Stimulated activated CD8-positive, alpha-beta memory T cell treated with anti-CD3 and anti-CD28 coated beads, Interleukin-15, amount 100 ng/mL, for 4 hours (primary cell): ENCODE results near the gene CHCHD6.

Experiments
- DNase-seq, 2 donors: peaks; one replicate each; pipeline ENCODE4 v3.0.0-alpha.2; 2020; ENCODE audit warnings: low read depth in 2 of 2

Gene CHCHD6

DNA sequence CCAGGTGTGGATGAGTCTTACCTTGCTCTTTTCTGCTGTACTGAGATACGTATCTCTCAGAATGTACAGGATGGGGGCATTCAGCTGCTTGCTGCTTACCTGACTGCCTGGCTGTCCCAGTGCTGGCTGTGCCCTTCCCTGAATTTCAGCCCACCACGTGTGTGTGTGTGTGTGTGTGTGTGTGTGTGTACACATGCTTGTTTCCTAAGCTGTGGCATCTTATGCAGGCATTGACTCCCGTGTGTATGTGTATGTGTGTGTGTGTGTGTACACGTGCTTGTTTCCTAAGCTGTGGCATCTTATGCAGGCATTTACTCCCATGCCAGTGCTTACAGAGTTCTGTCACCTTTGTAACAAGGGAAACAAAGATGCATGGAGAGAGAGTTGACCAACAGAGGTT, 218.4 kb downstream of the CHCHD6 start:
- no peak for DNase-seq

GRCh38 chr3:126923423-126923822, 219.4 kb downstream of the CHCHD6 start:
- DNase-seq: no peak

DNA sequence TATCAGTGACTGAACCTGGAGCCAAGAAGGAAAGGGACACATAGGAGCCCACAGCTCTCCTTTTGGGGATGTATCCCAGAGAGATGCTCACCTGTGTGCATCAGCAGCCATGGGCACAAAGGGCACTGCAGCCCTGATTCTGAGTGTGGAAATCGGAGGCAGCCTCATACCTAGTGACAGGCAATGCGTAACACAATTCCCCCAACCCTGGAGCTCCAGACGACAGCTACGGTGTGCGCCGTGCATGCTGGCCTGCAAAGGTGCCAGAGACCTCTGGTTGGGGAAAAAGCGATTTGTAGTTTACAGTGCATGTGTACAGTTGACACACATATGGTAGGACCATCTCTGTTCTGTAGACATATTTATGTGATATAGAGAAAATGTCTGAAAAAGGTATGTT, 219.9 kb downstream of the CHCHD6 start:
- DNase-seq: no peak

- DNase-seq: no peak
These were observed 220.4 kb downstream of the CHCHD6 start for GRCh38 chr3:126924458-126924857.

- no peak for DNase-seq
These were observed 221.6 kb downstream of the CHCHD6 start for GRCh38 chr3:126925411-126926171.

GRCh38 chr3:126926684-126927400, 222.8 kb downstream of the CHCHD6 start:
- no peak for DNase-seq

- no peak for DNase-seq
These were observed 223.3 kb downstream of the CHCHD6 start for GRCh38 chr3:126927401-126927750.

DNA sequence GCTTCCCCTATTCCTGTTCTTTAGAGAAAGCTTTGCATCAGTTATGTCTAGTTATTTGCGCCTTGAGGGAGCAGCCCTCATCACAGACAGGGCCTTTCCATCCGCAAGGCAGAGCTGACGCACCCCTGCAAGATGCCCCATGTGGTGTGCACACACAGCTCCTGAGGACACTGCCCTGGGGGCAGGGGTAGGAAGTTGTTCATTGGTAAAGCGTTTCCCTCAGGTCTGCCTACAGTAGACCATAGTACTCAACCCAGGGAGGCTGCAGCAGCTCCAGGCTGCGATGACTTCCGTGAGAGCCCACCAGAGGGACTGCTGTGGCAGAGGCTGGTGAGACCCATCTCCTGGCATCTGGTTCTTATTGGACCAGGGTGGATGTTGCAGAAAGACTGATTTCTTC, 223.8 kb downstream of the CHCHD6 start:
- DNase-seq: no peak

DNA sequence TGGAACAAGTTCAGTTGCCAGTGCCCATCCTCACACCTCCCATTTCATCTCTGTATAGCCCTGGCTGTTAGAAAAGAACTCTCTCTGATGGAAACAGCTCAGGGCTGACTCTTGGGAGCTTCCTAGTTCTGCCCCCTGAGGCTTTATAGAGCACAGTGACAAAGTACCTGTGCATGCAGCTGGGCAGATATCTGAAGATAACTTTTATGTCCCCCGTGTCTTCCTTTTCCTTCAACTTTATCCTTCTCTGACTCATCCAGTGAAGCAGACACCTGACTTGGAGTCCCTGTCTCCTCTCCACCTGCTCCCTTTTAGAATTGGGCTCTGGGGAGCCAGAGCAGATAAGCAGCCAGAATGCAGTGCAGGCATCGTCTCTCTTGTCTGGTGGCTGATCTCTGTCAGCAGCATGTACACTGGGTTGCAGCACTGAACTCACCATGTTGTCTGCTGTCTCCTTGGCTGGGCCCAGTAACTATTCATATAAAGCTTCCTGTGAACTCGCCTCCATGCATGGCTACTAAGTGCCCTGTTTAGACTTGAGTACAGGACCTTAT, 225.0 kb downstream of the CHCHD6 start:
- DNase-seq: no peak

DNA sequence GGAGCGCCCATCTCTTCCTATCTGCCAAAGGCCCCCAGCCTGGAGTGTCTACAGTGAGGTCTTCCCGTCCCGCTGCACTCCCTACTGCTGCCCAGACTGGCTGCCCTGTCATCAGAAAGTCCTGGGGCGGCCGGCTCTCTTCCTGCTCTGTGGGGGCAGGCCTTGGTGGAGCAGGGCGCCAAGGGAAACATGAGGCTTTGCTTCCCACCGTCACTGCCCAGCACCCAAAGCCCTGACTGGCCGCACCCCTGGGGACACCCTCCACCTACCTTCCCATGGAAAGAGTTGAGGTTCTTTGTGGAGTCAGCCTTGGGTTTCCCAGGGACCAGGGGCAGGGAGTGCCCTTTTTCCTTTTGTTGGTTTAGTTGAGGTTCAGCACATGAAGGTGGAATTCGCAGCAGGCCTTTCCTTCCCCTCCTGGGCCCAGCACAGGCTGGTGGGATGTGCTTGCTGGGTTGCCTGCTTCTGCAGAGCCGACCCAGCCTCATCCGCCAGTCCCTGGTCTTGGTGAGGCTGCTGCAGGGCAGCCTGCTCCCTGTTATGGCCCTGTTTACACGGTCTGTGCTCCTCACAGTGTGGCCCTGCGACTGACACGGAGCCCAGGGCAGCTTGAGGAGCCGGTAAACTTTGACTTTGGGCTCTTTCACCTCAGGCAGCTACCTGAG, 227.0 kb downstream of the CHCHD6 start:
- DNase-seq: no peak

DNA sequence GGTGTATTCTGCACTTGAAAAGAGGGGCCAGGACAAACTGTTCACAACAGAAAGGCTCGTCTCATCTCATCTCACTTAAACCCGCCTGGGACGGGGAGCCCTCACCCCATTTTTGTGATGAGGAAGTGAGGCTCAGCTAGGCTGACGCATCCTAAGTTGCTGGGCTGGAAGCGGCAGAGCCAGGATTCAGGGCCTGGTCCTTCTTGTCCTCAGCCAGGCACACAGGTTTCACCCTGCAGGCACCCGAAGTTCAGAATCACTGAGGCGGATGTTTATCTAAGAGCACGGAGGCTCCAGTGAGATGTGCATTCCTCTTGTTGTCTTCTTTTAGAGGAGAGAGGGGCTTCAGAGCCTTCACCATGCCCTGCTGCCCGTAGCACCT, 227.8 kb downstream of the CHCHD6 start:
- DNase-seq: no peak

DNA sequence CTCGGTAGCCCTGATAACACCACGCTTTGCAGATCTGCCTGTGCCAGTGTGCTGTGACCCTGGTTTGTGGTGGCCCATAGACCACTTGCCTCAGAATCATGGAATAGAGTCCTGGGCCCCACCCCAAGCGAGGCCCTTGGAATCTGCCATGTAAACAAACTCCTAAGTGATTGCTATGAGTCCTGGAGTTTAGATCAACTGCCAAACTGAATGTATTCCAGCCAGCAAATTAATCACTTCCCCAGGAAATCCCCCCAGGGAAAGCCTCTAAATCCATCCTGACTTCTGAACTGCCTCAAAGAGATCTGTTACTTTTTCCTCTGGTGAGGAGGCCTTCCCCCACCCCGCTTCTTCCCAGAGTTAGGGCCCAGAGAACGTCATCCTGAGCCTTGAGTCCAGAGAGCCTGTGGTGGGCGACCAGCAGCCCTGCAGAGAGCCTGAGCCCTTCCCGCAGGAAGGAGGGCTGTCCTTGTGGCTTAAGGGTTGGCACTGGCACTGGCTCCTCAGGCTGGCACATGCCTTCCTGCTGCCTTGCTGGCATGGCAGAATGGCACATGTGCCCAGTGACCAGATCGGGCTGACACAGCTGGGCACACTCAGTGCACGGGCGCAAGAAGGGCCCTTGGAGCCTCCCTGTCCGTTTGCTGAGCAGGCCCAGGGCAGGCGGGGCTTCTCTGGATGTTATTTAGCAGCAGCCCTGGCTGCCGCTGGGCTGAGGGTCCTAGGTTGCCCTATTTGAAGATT, 228.3 kb downstream of the CHCHD6 start:
- DNase-seq: no peak

- DNase-seq: no peak
These were observed 230.0 kb downstream of the CHCHD6 start for GRCh38 chr3:126934031-126934531.

DNA sequence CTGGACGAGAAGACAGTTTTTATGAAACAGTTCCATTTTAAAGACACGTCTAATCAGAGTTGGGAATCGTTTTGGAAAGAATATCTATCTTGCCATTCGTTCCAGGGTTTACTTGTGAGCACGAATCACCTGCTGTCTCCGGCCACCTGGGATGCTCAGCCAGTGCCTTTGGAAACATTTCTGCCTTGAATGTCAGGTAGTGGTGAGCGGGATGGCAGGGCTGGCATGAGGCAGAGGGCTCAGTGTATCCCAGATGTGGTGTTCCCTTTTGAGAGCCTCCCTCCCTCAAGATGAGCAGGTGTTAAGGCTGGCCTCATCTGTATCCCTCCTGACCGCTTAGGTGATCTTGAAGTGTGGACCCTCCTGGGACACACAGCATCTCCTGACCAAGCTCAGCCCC, 231.0 kb downstream of the CHCHD6 start:
- DNase-seq: no peak

DNA sequence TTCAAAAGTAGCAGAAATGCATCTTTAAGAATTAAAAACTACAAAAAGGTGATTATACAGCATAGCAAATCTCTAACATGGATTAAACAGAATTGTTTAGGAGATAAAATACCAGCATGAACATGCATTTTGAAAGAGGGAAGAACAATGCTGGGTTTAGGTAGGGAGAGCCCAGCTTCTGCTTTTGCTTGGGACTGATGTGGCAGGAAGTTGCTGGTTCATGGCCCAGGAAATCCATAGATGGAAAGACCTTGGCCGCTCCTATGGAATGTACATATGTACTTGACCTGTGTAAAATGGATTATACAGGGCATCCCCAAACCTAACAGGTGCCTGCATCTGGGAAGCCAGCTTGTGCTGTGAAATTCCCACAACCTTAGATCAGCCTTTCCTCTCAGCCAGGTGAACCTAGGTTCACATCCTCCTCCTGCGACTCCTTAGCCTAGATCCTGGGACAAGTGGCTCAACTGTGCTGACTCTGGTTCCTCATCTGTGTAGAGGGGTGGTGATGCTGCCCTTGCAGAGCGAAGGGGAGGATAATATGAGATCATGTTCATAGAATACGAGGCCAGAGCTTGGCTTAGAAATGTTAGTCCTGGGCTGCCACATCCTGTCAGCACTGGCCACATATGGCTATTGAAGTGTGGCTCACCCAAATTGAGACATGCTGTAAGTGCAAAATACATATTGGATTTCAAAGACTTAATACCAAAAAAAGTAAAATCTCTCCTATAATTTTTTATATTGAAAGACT, 231.9 kb downstream of the CHCHD6 start:
- no peak for DNase-seq

DNA sequence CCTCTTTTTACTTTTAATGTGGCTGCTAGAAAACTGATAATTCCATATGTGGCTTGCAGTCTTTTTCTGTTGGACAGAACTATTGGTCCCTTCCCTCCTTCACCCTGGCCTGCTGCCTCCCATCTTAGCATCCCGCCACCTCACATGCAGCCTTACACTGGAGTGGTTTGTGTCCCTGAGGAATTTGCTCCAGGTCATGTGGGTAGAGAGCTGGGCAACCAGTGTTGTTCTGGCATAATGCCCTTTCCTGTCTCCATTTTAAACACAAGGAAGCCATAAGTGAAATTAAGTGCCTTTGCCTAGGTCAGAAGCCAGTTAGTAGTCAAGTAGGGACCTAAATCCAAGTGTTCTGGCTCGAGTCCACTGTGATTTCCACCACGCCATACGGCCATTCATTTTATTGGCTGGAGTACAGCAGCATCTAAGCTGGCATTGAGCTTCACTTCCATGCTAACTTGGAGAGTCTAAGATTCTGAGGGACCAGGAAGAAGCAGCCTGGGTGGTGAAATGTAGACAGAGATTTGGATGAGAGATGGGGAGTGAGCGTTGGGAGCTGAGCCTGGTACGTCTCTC, 232.9 kb downstream of the CHCHD6 start:
- no peak for DNase-seq

- DNase-seq: no peak
These were observed 233.5 kb downstream of the CHCHD6 start for GRCh38 chr3:126937533-126937932.

GRCh38 chr3:126937973-126938372, 233.9 kb downstream of the CHCHD6 start:
- DNase-seq: no peak

DNA sequence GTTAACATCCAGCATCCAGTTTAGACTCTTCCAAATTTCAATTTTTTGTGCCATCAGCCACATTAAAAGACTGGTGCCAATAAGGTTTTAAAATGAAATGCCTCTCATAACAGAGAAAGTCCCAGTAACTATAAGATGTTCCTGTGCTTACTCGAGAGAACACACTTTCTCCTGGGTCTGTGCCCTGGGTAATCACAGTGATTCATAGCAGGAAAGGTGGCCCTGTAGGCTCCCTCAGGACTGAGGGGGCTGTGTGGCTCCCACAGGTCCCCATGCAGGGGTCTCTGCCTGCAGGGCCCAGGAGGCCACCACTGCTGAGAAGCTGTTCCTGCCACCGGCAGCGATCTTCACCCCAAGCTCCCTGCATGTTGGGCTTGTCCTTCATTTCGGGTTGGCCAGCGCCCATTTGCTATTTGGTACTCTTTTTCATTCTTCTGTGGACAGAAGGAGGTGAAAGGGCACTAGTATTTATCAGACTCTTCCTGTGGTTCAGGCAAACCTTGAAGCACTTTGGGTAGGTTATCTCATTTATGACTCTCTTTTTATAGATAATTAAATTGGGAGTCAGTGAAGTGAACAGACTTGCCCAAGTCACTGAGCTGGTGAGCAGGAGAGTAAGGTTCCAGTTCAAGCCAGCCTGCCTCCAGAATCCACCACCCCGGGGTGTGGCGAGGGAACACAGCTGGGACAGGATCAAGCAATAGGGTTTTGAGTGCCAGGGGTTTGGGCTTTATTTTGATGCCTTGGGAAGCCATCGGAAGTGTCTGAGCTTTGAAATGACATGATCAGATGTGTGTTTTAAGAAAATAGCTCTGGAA, 234.7 kb downstream of the CHCHD6 start:
- no peak for DNase-seq

DNA sequence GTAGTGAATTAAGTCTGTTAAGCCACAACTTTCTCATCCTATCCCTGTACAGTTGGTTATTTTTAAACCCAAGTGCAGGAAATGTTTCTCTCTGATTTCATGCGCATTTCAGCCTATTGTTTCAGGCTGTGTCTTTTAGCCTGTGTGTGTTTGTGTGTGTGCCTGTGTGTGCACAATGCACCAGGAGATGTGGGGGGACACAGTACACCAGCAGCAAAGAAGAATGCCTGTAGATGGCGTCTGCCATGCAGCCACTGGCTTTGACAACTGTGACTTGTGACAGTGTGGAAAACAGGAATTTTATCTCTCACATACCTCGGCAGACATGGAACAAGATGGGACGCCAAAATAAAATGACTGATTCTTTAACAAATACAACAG, 235.3 kb downstream of the CHCHD6 start:
- no peak for DNase-seq
